ENCODE data around the gene OGG1. TPM values are rescaled to one million over a fixed set of nuclear protein-coding genes. Genes with fewer than 3 reads are reported as not detected.
A peak's percentile ranks its signal among the peaks of the same experiment; 100 is the strongest.

The OGG1 gene
- polyA plus RNA-seq, 2 donors, result 7.7 to 9.0 TPM

GRCh38 chr3:9780458-9780812 is 30.7 kb downstream of the OGG1 start:
- H3K4me1 ChIP-seq (ENCODE audit: control insufficient read depth in 2 of 2, insufficient read depth in 2 of 2, low read length in 1 of 2), result no peaks in the 10 kb centered on the region
- no peaks in the 10 kb centered on the region for H3K9me3 ChIP-seq (ENCODE audit: control insufficient read depth in 2 of 2, insufficient read depth in 1 of 2, low read depth in 1 of 2, low read length in 1 of 2)
- H3K27me3 ChIP-seq (ENCODE audit: control insufficient read depth in 1 of 2, insufficient read depth in 2 of 2, low read length in 2 of 2), result no peaks in the 10 kb centered on the region
- peak overlapping the region in 1 of 2 donors; percentile 42 for H3K27ac ChIP-seq (ENCODE audit: low read depth in 2 of 2, low read length in 1 of 2)
- no peak overlapping the region for H3K4me3 ChIP-seq (ENCODE audit: low read depth in 1 of 2, low read length in 2 of 2)
- H3K36me3 ChIP-seq (ENCODE audit: control insufficient read depth in 2 of 2, insufficient read depth in 2 of 2, low read length in 1 of 2), result peaks cover 0 to 11% of the 10 kb centered on the region in 2 donors
- 79 to 80% methylated on average over 10 of the region's 10 CpGs for WGBS, 2 donors

DNA sequence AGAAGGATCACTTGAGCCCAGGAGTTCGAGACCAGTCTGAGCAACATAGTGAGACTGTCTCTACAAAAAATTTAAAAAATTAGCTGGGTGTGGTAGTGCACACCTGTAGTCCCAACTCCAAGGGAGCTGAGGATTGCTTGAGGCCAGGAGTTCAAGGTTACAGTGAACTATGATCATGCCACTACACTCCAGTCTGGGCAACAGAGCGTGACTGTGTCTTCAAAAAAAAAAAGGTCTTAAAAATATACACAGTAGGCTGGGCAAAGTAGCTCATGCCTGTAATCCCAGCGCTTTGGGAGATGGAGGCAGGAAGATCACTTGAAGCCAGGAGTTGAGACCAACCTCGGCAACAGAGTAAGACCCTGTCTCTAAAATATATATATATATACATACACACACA is 31.2 kb downstream of the OGG1 start:
- Histone ChIP-seq H3K27me3 (ENCODE audit: control insufficient read depth in 1 of 2, insufficient read depth in 2 of 2, low read length in 2 of 2) (no peaks in the 10 kb centered on the region), H3K27ac (ENCODE audit: low read depth in 2 of 2, low read length in 1 of 2) (no peak overlapping the region), H3K36me3 (ENCODE audit: control insufficient read depth in 2 of 2, insufficient read depth in 2 of 2, low read length in 1 of 2) (peaks cover 0 to 11% of the 10 kb centered on the region in 2 donors), H3K4me1 (ENCODE audit: control insufficient read depth in 2 of 2, insufficient read depth in 2 of 2, low read length in 1 of 2) (no peaks in the 10 kb centered on the region), H3K4me3 (ENCODE audit: low read depth in 1 of 2, low read length in 2 of 2) (no peak overlapping the region), H3K9me3 (ENCODE audit: control insufficient read depth in 2 of 2, insufficient read depth in 1 of 2, low read depth in 1 of 2, low read length in 1 of 2) (no peaks in the 10 kb centered on the region)
- WGBS, 2 donors, result 80 to 90% methylated on average over 4 of the region's 4 CpGs

DNA sequence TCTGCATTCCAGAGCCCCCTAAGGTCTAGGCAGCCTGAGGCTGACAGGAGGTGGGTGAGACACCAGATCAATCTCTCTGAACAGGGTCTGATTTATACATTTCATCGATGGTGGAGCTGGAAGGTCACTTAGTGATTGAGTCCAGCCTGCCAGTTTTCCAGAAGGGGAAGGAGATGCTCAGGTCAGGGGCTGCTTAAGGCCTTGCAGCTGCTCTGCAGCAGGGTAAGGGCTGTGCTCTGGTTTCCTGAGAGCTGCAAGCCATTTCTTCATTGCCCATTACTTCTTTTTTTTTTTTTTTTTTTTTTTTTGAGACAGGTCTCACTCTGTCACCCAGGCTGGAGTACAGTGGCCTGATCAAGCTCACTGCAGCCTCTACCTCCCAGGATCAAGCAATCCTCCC is 31.8 kb downstream of the OGG1 start:
- H3K9me3 ChIP-seq (ENCODE audit: control insufficient read depth in 2 of 2, insufficient read depth in 1 of 2, low read depth in 1 of 2, low read length in 1 of 2), result no peaks in the 10 kb centered on the region
- H3K4me1 ChIP-seq (ENCODE audit: control insufficient read depth in 2 of 2, insufficient read depth in 2 of 2, low read length in 1 of 2), result no peaks in the 10 kb centered on the region
- no peak overlapping the region for H3K4me3 ChIP-seq (ENCODE audit: low read depth in 1 of 2, low read length in 2 of 2)
- WGBS, 2 donors, result 71 to 79% methylated on average over 1 of the region's 1 CpG
- H3K27me3 ChIP-seq (ENCODE audit: control insufficient read depth in 1 of 2, insufficient read depth in 2 of 2, low read length in 2 of 2), result no peaks in the 10 kb centered on the region
- peaks cover 4 to 16% of the 10 kb centered on the region in 2 donors for H3K36me3 ChIP-seq (ENCODE audit: control insufficient read depth in 2 of 2, insufficient read depth in 2 of 2, low read length in 1 of 2)
- no peak overlapping the region for H3K27ac ChIP-seq (ENCODE audit: low read depth in 2 of 2, low read length in 1 of 2)

DNA sequence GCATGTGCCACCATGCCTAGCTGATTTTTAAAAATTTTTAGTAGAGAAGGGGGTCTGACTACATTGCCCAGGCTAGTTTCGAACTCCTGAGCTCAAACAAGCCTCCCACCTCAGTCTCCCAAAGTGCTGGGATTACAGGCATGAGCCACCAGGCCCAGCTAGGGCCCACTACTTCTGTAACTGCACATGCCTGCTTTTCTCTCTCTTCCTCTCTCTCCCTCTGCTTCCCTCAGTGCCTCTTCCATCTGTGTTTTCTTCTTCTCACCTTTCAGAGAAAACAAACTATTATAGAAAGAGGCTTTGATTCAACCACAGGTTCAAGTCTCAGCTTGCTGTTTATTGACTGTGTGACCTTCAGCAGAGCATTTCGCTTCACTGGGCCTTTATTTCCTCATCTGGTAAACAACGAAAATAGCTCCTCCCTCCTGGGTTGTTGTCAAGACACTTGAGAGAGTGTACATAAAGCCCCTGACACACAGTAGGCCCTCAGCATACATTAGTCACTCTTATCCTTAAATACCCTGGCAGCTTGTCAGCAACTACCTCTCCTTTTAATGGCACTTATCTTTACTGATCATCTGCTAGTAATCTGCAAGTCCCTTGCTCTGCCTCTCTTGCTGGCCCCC is 32.3 kb downstream of the OGG1 start:
- H3K4me1 ChIP-seq (ENCODE audit: control insufficient read depth in 2 of 2, insufficient read depth in 2 of 2, low read length in 1 of 2), result no peaks in the 10 kb centered on the region

GRCh38 chr3:9782770-9783169 is 33.0 kb downstream of the OGG1 start:
- 34 to 37% methylated on average over 3 of the region's 3 CpGs for WGBS, 2 donors
- peaks cover 4 to 20% of the 10 kb centered on the region in 2 donors for H3K36me3 ChIP-seq (ENCODE audit: control insufficient read depth in 2 of 2, insufficient read depth in 2 of 2, low read length in 1 of 2)
- H3K27ac ChIP-seq (ENCODE audit: low read depth in 2 of 2, low read length in 1 of 2), result no peak overlapping the region
- no peaks in the 10 kb centered on the region for H3K9me3 ChIP-seq (ENCODE audit: control insufficient read depth in 2 of 2, insufficient read depth in 1 of 2, low read depth in 1 of 2, low read length in 1 of 2)
- H3K4me1 ChIP-seq (ENCODE audit: control insufficient read depth in 2 of 2, insufficient read depth in 2 of 2, low read length in 1 of 2), result no peaks in the 10 kb centered on the region
- H3K27me3 ChIP-seq (ENCODE audit: control insufficient read depth in 1 of 2, insufficient read depth in 2 of 2, low read length in 2 of 2), result no peaks in the 10 kb centered on the region
- no peak overlapping the region for H3K4me3 ChIP-seq (ENCODE audit: low read depth in 1 of 2, low read length in 2 of 2)

More for the DNA sequence above, 32.3 kb downstream of the OGG1 start:
- no peaks in the 10 kb centered on the region for H3K9me3 ChIP-seq (ENCODE audit: control insufficient read depth in 2 of 2, insufficient read depth in 1 of 2, low read depth in 1 of 2, low read length in 1 of 2)
- 63 to 67% methylated on average over 3 of the region's 3 CpGs for WGBS, 2 donors
- peaks cover 4 to 18% of the 10 kb centered on the region in 2 donors for H3K36me3 ChIP-seq (ENCODE audit: control insufficient read depth in 2 of 2, insufficient read depth in 2 of 2, low read length in 1 of 2)
- no peak overlapping the region for H3K4me3 ChIP-seq (ENCODE audit: low read depth in 1 of 2, low read length in 2 of 2)
- H3K27ac ChIP-seq (ENCODE audit: low read depth in 2 of 2, low read length in 1 of 2), result no peak overlapping the region
- no peaks in the 10 kb centered on the region for H3K27me3 ChIP-seq (ENCODE audit: control insufficient read depth in 1 of 2, insufficient read depth in 2 of 2, low read length in 2 of 2)

- H3K36me3 ChIP-seq (ENCODE audit: control insufficient read depth in 2 of 2, insufficient read depth in 2 of 2, low read length in 1 of 2), result peaks cover 4 to 21% of the 10 kb centered on the region in 2 donors
- no peaks in the 10 kb centered on the region for H3K9me3 ChIP-seq (ENCODE audit: control insufficient read depth in 2 of 2, insufficient read depth in 1 of 2, low read depth in 1 of 2, low read length in 1 of 2)
- 92 to 94% methylated on average over 14 of the region's 14 CpGs for WGBS, 2 donors
- no peaks in the 10 kb centered on the region for H3K27me3 ChIP-seq (ENCODE audit: control insufficient read depth in 1 of 2, insufficient read depth in 2 of 2, low read length in 2 of 2)
- no peak overlapping the region for H3K4me3 ChIP-seq (ENCODE audit: low read depth in 1 of 2, low read length in 2 of 2)
- no peak overlapping the region for H3K27ac ChIP-seq (ENCODE audit: low read depth in 2 of 2, low read length in 1 of 2)
- no peaks in the 10 kb centered on the region for H3K4me1 ChIP-seq (ENCODE audit: control insufficient read depth in 2 of 2, insufficient read depth in 2 of 2, low read length in 1 of 2)
These were observed 34.2 kb downstream of the OGG1 start for GRCh38 chr3:9783954-9784353.

DNA sequence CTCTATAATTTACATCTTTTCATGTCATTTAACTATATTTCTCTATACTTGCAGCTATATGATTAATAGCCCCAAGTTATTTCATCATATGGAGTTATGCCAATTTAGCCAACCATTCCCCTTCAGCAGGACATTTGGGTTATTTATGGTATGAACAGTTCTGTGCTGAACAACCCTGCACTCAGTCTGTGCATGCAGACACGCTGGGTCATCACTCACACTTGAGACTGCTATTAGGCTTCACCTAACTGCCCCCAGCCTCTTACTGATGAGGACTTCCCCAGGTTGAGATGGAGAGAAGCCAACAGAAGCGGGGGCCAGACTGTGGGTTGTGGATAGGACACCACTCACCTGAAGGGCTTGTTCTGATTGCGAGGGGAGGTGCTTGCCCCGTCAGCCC is 35.2 kb downstream of the OGG1 start:
- H3K4me1 ChIP-seq (ENCODE audit: control insufficient read depth in 2 of 2, insufficient read depth in 2 of 2, low read length in 1 of 2), result no peaks in the 10 kb centered on the region
- H3K4me3 ChIP-seq (ENCODE audit: low read depth in 1 of 2, low read length in 2 of 2), result no peak overlapping the region
- no peak overlapping the region for H3K27ac ChIP-seq (ENCODE audit: low read depth in 2 of 2, low read length in 1 of 2)
- H3K9me3 ChIP-seq (ENCODE audit: control insufficient read depth in 2 of 2, insufficient read depth in 1 of 2, low read depth in 1 of 2, low read length in 1 of 2), result no peaks in the 10 kb centered on the region
- H3K27me3 ChIP-seq (ENCODE audit: control insufficient read depth in 1 of 2, insufficient read depth in 2 of 2, low read length in 2 of 2), result no peaks in the 10 kb centered on the region
- WGBS, 2 donors, result 93 to 95% methylated on average over 4 of the region's 4 CpGs
- H3K36me3 ChIP-seq (ENCODE audit: control insufficient read depth in 2 of 2, insufficient read depth in 2 of 2, low read length in 1 of 2), result peaks cover 11 to 29% of the 10 kb centered on the region in 2 donors

GRCh38 chr3:9785602-9786001 is 35.9 kb downstream of the OGG1 start:
- H3K27me3 ChIP-seq (ENCODE audit: control insufficient read depth in 1 of 2, insufficient read depth in 2 of 2, low read length in 2 of 2), result no peaks in the 10 kb centered on the region
- no peak overlapping the region for H3K4me3 ChIP-seq (ENCODE audit: low read depth in 1 of 2, low read length in 2 of 2)
- H3K27ac ChIP-seq (ENCODE audit: low read depth in 2 of 2, low read length in 1 of 2), result no peak overlapping the region
- H3K36me3 ChIP-seq (ENCODE audit: control insufficient read depth in 2 of 2, insufficient read depth in 2 of 2, low read length in 1 of 2), result peaks cover 11 to 23% of the 10 kb centered on the region in 2 donors
- H3K4me1 ChIP-seq (ENCODE audit: control insufficient read depth in 2 of 2, insufficient read depth in 2 of 2, low read length in 1 of 2), result no peaks in the 10 kb centered on the region
- H3K9me3 ChIP-seq (ENCODE audit: control insufficient read depth in 2 of 2, insufficient read depth in 1 of 2, low read depth in 1 of 2, low read length in 1 of 2), result no peaks in the 10 kb centered on the region
- 82 to 84% methylated on average over 7 of the region's 7 CpGs for WGBS, 2 donors

- Histone ChIP-seq H3K9me3 (ENCODE audit: control insufficient read depth in 2 of 2, insufficient read depth in 1 of 2, low read depth in 1 of 2, low read length in 1 of 2) (no peaks in the 10 kb centered on the region), H3K4me3 (ENCODE audit: low read depth in 1 of 2, low read length in 2 of 2) (no peak overlapping the region), H3K27me3 (ENCODE audit: control insufficient read depth in 1 of 2, insufficient read depth in 2 of 2, low read length in 2 of 2) (no peaks in the 10 kb centered on the region), H3K4me1 (ENCODE audit: control insufficient read depth in 2 of 2, insufficient read depth in 2 of 2, low read length in 1 of 2) (peaks cover 2 to 4% of the 10 kb centered on the region in 2 donors), H3K36me3 (ENCODE audit: control insufficient read depth in 2 of 2, insufficient read depth in 2 of 2, low read length in 1 of 2) (peaks cover 11 to 23% of the 10 kb centered on the region in 2 donors), H3K27ac (ENCODE audit: low read depth in 2 of 2, low read length in 1 of 2) (no peak overlapping the region)
- WGBS, 2 donors, result 95 to 97% methylated on average over 7 of the region's 7 CpGs
These were observed 36.5 kb downstream of the OGG1 start for GRCh38 chr3:9786209-9786739.
